G401 (cell line): ENCODE results near the gene UTF1. TPM values are rescaled to one million over a fixed set of nuclear protein-coding genes. Genes with fewer than 3 reads are reported as not detected.

Experiments used
- total RNA-seq: library from RNA; depleted of rRNA; stranded (reverse); fragments of >200 nt; shearing (Covaris generic); gene quantifications from 2 replicates; pipeline ENCODE4 v1.2.3, GENCODE V29; 2014; rRNA removed

The UTF1 gene
- total RNA-seq, 1 experiment from 2014 or later: not detected

Other genes starting within 250 kb of the UTF1 start
- not detected in 2 replicates for gene ADGRA1, start 142.3 kb upstream of the UTF1 start, total RNA-seq
- gene KNDC1, start 70.0 kb upstream of the UTF1 start, total RNA-seq: 0.47 and 4.0 TPM in 2 replicates
- 0.12 TPM in 1 of 2 replicates, not detected in the other for gene VENTX, start 7.6 kb downstream of the UTF1 start, total RNA-seq
- gene ADAM8, start 46.7 kb downstream of the UTF1 start, total RNA-seq: 0.68 and 12.7 TPM in 2 replicates
- gene TUBGCP2, start 78.7 kb downstream of the UTF1 start, total RNA-seq: 71.4 and 73.3 TPM in 2 replicates
- gene ZNF511, start 78.7 kb downstream of the UTF1 start, total RNA-seq: 60.7 and 97.4 TPM in 2 replicates
- 53.3 and 63.5 TPM in 2 replicates for gene CALY, start 106.7 kb downstream of the UTF1 start, total RNA-seq
- 1.8 and 3.0 TPM in 2 replicates for gene PRAP1, start 117.2 kb downstream of the UTF1 start, total RNA-seq
- gene FUOM, start 127.8 kb downstream of the UTF1 start, total RNA-seq: 65.7 and 103 TPM in 2 replicates
- gene ECHS1, start 143.1 kb downstream of the UTF1 start, total RNA-seq: 105 and 118 TPM in 2 replicates
- 11.7 and 13.9 TPM in 2 replicates for gene PAOX, start 149.0 kb downstream of the UTF1 start, total RNA-seq
- 60.7 and 66.8 TPM in 2 replicates for gene MTG1, start 163.9 kb downstream of the UTF1 start, total RNA-seq
- not detected in 2 replicates for gene SPRN, start 194.4 kb downstream of the UTF1 start, total RNA-seq
- gene SCART1, start 223.7 kb downstream of the UTF1 start, total RNA-seq: 0.10 and 0.18 TPM in 2 replicates